ENCODE results near the gene TCERG1L. TPM values are rescaled to one million over a fixed set of nuclear protein-coding genes. Genes with fewer than 3 reads are reported as not detected.

TCERG1L gene
- total RNA-seq, 2 experiments from 2014 or later, result 0.06 TPM; not detected in 1

- intact Hi-C loops (cut with DNase I, micrococcal nuclease), result no loop called here
- ChIA-PET CTCF (no interaction called here), POLR2A (no interaction called here)
- Histone ChIP-seq H3K9me3 (ENCODE audit: control insufficient read depth in 1 of 2, insufficient read depth in 1 of 2, low read length in 2 of 2) (peaks cover 0 to 33% of the 10 kb centered on the region in 2 experiments), H3K4me1 (ENCODE audit: insufficient read depth, low read length) (no peaks in the 10 kb centered on the region), H3K27ac (ENCODE audit: low read depth in 1 of 2, low read length in 2 of 2) (no peak overlapping the region), H3K36me3 (ENCODE audit: insufficient read depth, low read length) (no peaks in the 10 kb centered on the region), H3K4me3 (ENCODE audit: low read length) (no peak overlapping the region), H3K27me3 (ENCODE audit: control insufficient read depth in 1 of 2, insufficient read depth in 2 of 2, low read length in 2 of 2) (peaks cover 0 to 3% of the 10 kb centered on the region in 2 experiments)
- no peak for TF ChIP-seq CTCF (IDR thresholded peaks at IDR 0.05)
- DNase-seq (no peak), ATAC-seq (ENCODE audit: poor library complexity) (peak; percentile 24)
- peaks cover 18% of the 10 kb centered on the region for H3K4me1 Mint-ChIP-seq (ENCODE audit: low read depth)
- peak overlapping the region; percentile 34 for H3K4me3 Mint-ChIP-seq
- no peaks in the 10 kb centered on the region for H3K36me3 Mint-ChIP-seq (ENCODE audit: low read depth)
- H3K27ac Mint-ChIP-seq, result peak overlapping the region; percentile 83
- no peaks in the 10 kb centered on the region for H3K27me3 Mint-ChIP-seq
- H3K9me3 Mint-ChIP-seq, result no peaks in the 10 kb centered on the region
These were observed 184.4 kb downstream of the TCERG1L start for GRCh38 chr10:131127138-131127589.

- H3K9me3 Mint-ChIP-seq, result no peaks in the 10 kb centered on the region
- TF ChIP-seq CTCF (IDR thresholded peaks at IDR 0.05), result no peak
- Histone ChIP-seq H3K27ac (ENCODE audit: low read depth in 1 of 2, low read length in 2 of 2) (no peak overlapping the region), H3K4me1 (ENCODE audit: insufficient read depth, low read length) (no peaks in the 10 kb centered on the region), H3K9me3 (ENCODE audit: control insufficient read depth in 1 of 2, insufficient read depth in 1 of 2, low read length in 2 of 2) (peaks cover 0 to 37% of the 10 kb centered on the region in 2 experiments), H3K4me3 (ENCODE audit: low read length) (no peak overlapping the region), H3K36me3 (ENCODE audit: insufficient read depth, low read length) (no peaks in the 10 kb centered on the region), H3K27me3 (ENCODE audit: control insufficient read depth in 1 of 2, insufficient read depth in 2 of 2, low read length in 2 of 2) (peaks cover 0 to 3% of the 10 kb centered on the region in 2 experiments)
- H3K36me3 Mint-ChIP-seq (ENCODE audit: low read depth), result no peaks in the 10 kb centered on the region
- intact Hi-C loops (cut with DNase I, micrococcal nuclease), result no loop called here
- H3K27me3 Mint-ChIP-seq, result no peaks in the 10 kb centered on the region
- H3K4me1 Mint-ChIP-seq (ENCODE audit: low read depth), result peaks cover 18% of the 10 kb centered on the region
- peak overlapping the region; percentile 83 for H3K27ac Mint-ChIP-seq
- POLR2A ChIA-PET, result interaction anchor here (0.6 to 0.7 kb wide), 2 partner anchors 32 to 137 kb away, joined by 3 read pairs; no protein-coding TSS in a partner anchor
- no peak for ATAC-seq (ENCODE audit: poor library complexity)
- CTCF ChIA-PET, result no interaction called here
- H3K4me3 Mint-ChIP-seq, result peak overlapping the region; percentile 34
- no peak for DNase-seq
These were observed 185.0 kb downstream of the TCERG1L start for GRCh38 chr10:131126321-131127137.

GRCh38 chr10:131125511-131126225, 185.9 kb downstream of the TCERG1L start:
- no peak overlapping the region for H3K27ac Mint-ChIP-seq
- ChIA-PET CTCF (no interaction called here), POLR2A (no interaction called here)
- Histone ChIP-seq H3K4me3 (ENCODE audit: low read length) (no peak overlapping the region), H3K9me3 (ENCODE audit: control insufficient read depth in 1 of 2, insufficient read depth in 1 of 2, low read length in 2 of 2) (peaks cover 0 to 39% of the 10 kb centered on the region in 2 experiments), H3K36me3 (ENCODE audit: insufficient read depth, low read length) (no peaks in the 10 kb centered on the region), H3K4me1 (ENCODE audit: insufficient read depth, low read length) (no peaks in the 10 kb centered on the region), H3K27me3 (ENCODE audit: control insufficient read depth in 1 of 2, insufficient read depth in 2 of 2, low read length in 2 of 2) (peaks cover 0 to 3% of the 10 kb centered on the region in 2 experiments), H3K27ac (ENCODE audit: low read depth in 1 of 2, low read length in 2 of 2) (no peak overlapping the region)
- no peaks in the 10 kb centered on the region for H3K9me3 Mint-ChIP-seq
- DNase-seq (no peak), ATAC-seq (ENCODE audit: poor library complexity) (no peak)
- TF ChIP-seq CTCF (IDR thresholded peaks at IDR 0.05), result no peak
- no peak overlapping the region for H3K4me3 Mint-ChIP-seq
- H3K4me1 Mint-ChIP-seq (ENCODE audit: low read depth), result peaks cover 18% of the 10 kb centered on the region
- H3K27me3 Mint-ChIP-seq, result no peaks in the 10 kb centered on the region
- intact Hi-C loops (cut with DNase I, micrococcal nuclease), result no loop called here
- H3K36me3 Mint-ChIP-seq (ENCODE audit: low read depth), result no peaks in the 10 kb centered on the region

All from CD4-positive, alpha-beta T cell (primary cell).